GM18505 (cell line): ENCODE measurements around the gene VTCN1.
A peak's percentile ranks its signal among the peaks of the same experiment; 100 is the strongest.
"Not testable (repeated sequence)": the region's sequence is repeated elsewhere in the genome, so short reads cannot be mapped to it uniquely, and the experiment has no call there.

Experiments used
- ATAC-seq: cut with Tn5 transposase; IDR thresholded peaks from one replicate; pipeline ENCODE4 v1.9.1; 2021; ENCODE audit not compliant: unreplicated experiment
- POLR2A ChIP-seq: IDR thresholded peaks from 4 replicates; pipeline ENCODE4 v1.6.1; 2011; ENCODE audit warnings: borderline replicate concordance; ENCODE audit not compliant: insufficient read depth, insufficient read length; ENCODE audit errors: extremely low read depth

VTCN1 gene

DNA sequence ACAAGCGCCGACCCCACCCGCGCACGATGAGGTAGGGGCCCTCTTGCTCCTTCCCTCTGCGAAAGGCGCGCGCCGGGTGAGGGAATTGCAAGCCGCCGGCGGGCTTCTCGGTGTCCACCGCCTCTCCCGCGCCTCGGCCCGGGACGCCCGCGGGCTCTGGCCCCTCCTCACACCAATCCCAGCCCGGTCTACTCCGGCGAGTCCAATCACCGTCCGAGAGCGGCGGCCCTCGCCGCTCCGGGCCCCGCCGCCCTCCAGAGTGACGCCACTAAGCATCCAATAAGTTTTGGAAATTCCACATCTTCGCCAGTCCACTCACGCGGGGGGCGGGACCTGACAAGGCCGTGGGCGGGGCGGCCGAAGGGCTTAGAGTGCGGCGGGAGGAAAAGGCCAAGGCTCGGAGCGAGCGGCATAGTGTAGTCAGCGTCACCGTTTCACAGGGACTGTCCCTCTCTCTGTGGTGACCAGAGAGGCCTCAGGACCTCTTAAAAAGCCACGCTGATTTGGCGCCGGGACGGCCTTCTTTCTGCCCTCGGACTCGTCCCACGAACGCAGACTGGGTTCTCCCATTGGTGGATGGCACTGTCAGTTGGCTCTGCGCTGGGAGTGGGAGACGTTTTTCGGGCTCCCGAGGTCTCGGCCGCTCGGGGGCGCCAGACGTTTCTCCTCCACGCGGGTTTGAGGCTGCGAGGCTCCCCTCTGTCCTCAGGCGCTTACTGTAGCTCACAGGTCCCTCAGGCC, 89.0 kb downstream of the VTCN1 start, which contains the start of gene TRIM45:
TRIM45 (minus strand) TSS at position 161 of the 741 bp plus-strand sequence. CDS start 548 bp downstream, outside the sequence.
- ATAC-seq, result peak; percentile 82
- peak; percentile 45 for TF ChIP-seq POLR2A

- no peak for TF ChIP-seq POLR2A
- no peak for ATAC-seq
Observed at GRCh38 chr1:117120774-117121588, 89.7 kb downstream of the VTCN1 start.

DNA sequence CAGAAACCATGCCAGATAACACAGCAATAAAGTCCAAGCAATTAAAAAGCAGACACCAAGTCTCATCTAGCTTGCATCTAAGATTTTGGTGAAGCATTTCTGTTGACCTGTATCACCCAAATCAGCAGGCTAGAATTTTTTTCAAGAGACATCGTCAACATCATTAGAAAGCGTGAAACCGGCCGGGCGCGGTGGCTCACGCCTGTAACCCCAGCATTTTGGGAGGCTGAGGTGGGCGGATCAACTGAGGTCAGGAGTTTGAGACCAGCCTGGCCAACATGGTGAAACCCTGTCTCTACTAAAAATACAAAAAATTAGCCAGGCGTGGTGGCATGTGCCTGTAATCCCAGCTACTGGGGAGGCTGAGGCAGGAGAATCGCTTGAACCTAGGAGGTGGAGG, 91.6 kb downstream of the VTCN1 start:
- not testable (repeated sequence) for ATAC-seq

GRCh38 chr1:117118137-117118536, 92.6 kb downstream of the VTCN1 start:
- no peak for TF ChIP-seq POLR2A
- no peak for ATAC-seq

DNA sequence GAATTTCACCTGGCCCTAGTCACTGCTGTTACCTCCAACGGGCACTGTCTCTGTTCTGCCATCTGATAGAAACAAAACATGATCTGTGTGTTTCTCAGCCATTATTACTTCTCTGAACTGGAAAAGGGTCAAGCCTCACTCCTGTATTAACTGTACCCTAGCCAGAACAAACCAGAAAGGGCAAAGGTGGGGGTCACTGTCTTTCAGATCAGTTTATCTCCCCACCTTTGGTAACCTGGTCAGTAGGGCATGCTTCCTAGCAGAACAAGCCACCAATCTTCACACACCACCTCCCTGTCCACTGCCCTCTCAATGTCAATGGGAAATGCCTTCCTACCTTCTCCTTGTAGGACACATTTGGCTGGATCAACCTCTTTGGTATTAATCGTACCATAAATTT, 93.0 kb downstream of the VTCN1 start:
- no peak for ATAC-seq
- no peak for TF ChIP-seq POLR2A

DNA sequence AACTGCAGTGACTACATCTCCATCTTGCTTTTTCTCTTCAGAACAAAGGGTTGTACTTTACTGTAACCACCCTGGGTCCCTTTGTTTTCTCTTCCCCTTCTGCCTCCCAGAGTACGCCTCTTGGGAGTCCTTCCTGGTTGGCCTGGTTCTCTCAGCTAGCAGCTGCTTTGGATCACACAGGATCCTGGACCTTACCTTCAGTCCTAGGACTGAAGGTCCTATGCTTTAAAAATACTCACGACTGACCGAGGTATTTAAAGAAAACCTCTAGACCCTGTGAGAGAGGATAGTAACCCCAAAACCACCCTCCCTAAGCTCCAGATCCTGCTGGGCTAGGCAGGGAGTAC, 94.0 kb downstream of the VTCN1 start:
- ATAC-seq, result no peak
- no peak for TF ChIP-seq POLR2A

- no peak for ATAC-seq
- no peak for TF ChIP-seq POLR2A
Observed at GRCh38 chr1:117116090-117116783, 94.5 kb downstream of the VTCN1 start.

DNA sequence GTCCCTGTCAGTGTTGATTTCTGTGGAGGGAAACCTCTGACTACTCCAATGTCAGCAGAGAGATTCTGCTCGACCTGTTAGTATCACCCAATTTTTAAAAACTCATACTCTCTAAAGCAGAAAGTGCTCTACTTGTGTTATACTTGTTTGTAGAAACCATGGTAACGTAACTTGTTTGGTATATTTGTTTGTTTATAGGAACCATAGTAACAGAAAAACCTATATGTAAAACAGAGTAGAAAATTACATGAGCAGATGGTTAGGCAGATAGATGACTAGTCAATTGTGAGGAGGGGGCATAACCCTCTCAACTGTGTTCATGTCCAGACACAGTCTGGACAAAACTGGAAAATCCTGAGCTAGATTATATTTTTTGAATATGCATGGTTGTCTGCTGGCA, 95.8 kb downstream of the VTCN1 start:
- ATAC-seq, result no peak
- no peak for TF ChIP-seq POLR2A

GRCh38 chr1:117113199-117113598, 97.5 kb downstream of the VTCN1 start:
- no peak for ATAC-seq
- TF ChIP-seq POLR2A, result no peak

- TF ChIP-seq POLR2A, result no peak
- ATAC-seq, result no peak
Observed at GRCh38 chr1:117112047-117112717, 98.5 kb downstream of the VTCN1 start.

DNA sequence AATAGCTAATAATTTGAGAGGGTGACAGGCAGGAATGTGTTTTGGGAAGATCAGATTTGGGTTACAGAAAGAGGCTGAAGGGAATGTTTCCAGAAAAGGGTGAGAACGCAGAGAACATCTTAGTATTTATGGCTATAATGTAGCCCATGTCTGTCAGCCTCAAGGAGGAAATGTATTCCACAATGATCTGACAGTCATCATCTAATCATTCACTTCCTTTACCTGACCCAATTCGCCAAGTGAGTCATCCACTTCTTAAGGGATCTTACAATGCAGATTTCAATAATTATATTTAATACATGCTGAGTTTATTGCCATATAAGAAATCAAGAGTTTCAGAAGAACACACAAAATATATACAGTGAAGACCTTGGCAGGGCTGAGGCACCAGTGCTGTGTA, 100.0 kb downstream of the VTCN1 start:
- no peak for ATAC-seq
- no peak for TF ChIP-seq POLR2A

GRCh38 chr1:117107364-117107763, 103.4 kb downstream of the VTCN1 start:
- no peak for TF ChIP-seq POLR2A
- ATAC-seq, result no peak

GRCh38 chr1:117106478-117106877, 104.2 kb downstream of the VTCN1 start:
- TF ChIP-seq POLR2A, result no peak
- no peak for ATAC-seq
